ENCODE data around the gene DUSP6.

Gene DUSP6

DNA sequence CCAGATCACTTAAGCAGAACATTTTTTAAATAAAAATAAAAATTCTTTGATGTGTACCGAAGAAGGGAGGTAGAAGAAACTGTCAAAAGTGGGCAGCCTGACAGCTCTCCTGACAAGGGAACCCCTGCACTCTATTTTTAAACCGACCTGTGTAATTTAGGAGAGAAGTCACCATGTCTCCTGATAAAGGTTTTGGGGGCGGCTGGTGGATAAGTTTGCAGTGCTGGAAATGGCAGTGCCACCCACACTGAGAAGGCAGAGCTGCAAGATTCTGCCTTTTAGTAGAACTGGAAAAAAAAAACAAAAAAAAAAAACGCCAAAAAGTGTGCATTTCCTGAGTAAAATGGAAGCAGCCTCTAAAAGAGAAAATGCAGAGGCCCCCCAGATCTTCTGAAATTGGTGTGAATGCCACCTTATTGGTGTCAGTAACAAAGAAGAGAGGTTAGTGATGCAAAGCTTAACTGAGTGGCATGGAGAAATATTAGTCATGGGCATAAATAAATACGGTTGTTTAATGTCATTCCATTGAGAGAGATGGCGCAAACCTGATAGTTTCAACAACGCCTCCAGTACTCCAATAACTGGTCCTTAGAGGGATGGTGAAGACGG, 24.7 kb downstream of the DUSP6 start:
- no peak for DNase-seq

DNA sequence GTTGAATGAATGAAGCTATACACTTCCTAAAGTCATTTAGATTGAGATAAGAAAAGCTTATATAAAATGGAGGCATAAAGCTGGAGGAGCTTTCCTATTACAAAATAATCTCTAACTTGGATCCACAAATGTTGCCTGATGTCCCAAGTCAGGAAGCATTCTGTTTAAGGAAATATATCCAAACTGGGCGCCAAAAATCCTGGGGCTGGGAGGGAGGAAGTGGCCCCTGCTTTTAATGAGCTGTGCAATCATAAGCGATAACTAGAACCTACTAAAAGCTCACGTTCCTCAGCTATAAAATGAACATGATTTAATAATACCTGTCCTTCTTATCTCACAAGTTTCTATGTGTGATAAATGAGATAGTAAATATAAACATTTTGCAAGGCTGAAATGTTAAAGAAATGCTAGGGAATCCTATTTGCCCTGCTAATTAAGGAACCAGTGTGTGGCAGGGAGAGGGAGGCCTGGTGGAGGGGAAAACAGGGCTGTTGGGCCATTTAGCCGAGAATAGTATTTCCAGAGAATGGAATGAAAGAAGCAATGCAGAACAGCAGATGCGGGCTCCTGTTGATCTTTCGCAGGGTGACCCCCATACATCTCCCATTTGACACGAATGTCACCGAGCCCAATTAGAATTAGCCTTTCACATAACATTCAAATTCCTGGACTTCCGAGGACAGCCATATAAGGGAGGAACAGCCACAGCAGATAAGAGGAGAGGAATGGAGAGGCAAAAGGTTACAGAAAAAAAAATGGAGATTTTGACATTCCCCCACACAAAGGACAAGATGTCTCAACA, 25.9 kb downstream of the DUSP6 start:
- DNase-seq: no peak

DNA sequence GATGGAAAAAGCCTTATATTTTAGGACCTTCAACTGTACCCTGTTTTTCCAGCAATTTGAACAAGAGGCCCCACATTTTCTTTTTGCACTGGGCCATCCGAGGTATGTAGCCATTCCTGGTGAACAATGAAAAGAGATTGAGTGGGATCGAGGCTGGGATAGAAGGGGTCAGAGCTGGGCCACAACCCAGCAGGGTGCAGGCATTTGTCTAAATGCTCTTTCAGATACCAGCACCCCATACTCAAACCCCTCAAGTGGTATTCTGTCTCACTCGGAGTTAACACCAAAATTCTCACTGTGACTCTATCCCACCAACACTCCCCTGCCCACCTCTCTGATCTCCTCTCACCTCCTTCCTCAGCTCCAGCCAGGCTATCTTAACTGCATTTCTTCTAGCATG, 26.8 kb downstream of the DUSP6 start:
- DNase-seq: no peak

DNA sequence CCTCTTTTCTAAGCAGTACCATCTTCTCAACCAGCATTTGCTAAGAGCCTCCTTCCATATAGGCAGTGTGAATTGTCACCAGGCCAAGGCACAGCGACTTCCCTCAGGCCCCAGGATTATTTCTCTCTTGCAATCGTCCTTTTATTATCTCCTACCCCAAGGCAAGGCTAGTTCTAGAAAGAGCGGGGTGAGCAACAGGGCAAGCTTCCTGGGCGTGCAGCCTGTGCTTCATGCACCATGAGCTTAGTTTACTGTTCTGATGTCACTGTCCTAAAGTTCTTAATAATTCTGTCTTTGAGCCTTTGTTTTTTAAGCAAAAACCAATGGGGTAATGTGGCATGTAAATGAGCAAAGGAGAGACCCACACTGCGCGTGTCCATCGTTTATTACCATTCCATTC, 27.9 kb downstream of the DUSP6 start:
- DNase-seq: no peak

DNA sequence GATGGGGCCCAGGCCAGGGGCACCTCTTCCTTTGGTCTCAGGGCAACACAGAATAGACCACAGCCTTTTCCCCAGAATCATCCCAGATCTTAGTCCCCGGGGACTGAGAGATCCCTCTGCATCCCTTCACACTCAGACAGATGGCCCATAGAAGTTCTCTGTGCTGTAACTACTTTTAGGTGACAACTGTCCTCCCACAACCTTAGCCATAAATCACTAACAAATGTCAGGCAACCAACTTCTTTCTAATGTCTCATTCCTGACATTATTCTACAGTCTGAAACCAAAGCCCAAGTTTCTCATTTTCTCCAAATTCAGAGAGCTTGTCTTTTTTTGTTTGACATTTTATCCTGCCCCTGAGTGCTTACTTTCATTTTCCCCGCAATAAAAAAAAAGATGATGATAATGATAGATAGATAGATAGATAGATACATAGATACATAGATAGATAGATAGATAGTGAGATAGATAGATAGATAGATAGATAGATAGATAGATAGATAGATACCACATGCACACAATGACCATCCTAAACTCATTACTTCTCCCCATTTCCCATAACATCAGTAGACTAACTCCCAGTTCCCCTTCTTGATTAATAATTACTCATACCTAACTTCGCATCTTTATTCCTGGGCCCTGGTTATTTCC, 28.6 kb downstream of the DUSP6 start:
- no peak for DNase-seq

DNA sequence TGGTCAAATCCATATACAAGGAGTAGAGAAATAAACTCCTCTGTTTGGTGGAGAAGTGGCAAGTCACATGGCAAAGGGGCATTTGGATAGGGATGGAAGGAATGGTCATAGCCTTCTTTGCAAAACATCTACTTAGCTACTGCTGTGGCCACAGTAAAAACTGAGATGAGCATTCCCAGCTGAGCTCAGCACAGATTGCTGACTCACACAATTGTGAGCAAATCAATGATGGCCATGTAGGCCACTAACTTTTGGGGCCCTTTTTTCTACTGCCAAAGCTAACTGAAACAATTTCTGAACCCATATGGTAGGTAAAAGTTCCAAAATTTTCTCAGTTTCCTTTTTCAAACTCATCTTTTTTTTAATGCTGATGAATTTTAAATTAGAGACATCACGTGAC, 31.6 kb downstream of the DUSP6 start:
- no peak for DNase-seq

DNA sequence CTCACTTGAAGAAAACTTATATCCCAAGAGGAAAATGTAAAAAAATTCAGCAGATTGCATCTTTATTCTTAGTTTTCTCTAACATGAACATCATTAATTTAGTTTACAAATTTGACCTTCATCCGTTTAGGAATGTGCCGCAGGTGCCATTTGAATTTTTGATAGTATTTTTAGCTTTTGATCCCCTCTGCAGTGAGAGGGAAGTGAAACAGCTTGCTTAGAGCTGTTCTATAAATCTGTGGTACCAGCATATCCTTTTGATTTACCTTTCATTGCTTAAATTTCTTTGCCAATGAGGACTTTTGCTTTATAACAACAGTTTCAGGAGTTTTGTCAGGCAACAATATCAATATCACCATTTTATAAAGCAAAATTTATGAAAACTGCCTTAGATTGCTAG, 32.7 kb downstream of the DUSP6 start:
- no peak for DNase-seq

DNA sequence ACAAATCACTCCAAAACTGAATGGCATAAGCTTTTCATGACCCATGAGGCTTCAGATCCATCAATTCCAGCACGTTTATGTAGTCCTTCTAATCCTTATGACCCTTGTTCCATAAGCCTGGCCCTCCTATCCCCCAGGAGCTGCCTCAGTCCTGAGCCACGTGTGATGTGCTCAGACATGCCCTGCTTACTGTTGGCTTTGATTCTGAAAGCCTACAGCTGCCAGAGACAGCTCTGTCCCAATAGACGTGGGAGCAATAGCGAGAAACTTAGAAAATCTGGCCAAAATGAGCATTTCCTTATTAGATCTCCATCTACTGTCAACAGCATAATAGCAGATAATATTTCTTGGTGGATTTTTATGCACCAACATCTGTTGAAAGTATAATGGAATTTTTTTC, 33.2 kb downstream of the DUSP6 start:
- DNase-seq: no peak

DNA sequence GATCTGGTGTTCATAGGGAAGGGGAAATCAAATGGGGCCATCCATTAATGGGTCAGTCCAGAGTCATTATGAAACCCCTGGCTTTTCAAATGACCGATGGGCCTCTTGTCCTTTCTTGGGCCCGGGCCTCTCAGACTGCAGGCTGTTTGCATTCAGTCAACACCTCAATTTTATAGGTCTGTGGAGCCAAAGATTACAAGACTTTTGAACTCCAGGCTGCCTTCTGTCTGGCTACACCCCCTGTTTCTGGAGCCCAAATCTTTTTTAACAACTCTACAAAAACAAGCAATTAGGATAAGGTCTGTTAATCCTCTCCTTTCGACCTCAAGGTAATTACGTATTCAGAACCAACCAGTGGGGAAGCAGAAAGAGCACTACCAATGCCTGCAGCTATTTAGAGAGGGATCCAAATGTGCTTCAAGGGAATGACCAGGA, 35.6 kb downstream of the DUSP6 start:
- no peak for DNase-seq

DNA sequence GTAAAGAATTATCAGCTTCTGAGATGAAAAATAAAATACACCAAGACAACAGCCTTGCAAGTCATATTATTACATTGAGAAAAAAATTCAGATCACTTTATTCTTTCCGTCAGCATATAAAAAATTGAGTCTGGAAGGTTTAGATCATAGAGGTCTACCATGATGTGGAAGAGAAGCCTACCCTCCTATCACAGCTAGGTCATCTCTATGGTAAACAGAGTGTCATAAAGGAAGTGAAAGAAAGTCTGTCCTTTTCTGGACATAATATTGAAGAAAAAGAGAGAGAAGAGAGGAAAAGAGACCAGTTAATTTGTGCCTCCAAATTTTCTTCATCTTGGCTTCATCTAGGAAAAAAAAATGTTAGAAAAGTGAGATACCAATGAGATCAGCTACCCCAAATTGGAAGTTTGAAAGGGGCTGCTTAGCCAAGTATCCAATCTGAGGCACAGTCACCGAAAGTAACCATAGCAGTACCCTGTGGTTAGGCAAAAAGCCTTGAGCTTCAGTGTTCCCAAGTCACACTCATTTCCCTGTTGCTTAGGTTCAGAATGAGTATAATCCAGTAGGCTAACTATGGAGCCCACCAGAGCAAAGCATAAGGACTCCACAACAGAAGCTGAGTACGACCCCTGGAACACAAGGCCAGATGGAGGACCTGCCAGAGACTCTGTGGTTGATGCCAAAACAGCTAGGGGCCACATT, 38.1 kb downstream of the DUSP6 start:
- no peak for DNase-seq

DNA sequence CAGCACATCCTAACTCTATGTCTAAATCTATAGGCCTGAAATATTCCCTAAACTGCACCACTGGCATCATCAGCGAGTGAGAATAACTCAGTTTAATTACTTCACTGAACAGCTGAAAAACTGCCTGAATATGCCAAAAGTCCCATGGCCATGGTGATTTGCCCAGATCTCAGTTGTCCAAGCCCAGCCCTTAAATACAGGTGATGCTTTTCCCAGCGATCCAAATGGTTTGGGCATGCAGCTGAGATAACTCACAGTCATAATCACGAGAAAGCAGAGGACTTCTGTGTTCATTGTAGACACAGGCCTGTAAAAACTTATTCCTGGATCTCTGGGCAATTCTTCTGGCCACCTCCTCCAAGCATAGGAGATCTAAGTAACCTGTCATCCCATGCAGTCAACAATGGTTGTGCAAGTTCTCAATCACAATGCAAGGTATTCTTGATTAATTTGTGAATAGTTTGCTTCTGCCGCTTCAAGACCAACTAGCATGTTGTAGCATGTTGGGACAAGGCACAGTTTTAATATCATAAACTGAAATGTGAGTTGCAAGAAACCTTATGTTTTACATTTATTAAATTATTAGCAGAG, 40.5 kb downstream of the DUSP6 start:
- no peak for DNase-seq

DNA sequence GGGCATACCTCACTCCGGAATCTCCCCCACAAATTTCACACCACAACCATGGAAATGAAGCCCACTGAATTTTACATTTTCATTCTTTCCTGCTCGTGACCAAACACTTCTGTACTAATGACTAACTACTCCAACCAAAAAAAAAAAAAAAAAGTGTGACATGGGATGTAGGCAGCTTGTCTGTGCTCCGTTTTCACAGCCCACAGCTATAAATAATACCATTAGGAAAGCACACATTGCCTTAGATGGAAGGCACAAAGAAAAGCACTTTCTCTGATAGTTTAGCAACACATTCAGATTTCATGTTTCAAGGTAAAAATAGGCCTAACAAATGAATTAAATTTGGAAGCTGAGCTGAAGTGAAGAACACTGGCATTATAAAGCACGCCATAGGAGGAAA, 42.5 kb downstream of the DUSP6 start:
- no peak for DNase-seq

DNA sequence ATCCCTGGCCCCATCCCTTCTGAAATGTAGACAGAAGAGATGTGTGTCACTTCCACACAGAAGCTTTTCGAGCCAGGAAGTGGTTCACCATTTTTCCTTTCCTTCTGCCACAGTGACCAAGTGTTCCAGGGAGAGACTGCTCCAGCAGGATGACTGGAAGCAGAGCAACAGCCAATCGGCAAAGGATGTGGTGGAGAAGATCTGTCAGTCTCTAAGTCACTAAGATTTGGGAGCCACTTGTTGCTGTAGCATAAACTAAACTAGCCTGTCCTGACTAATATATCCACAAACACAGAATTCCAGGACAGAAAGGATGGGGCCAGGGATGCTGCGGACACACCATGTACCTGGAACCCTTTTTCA, 42.9 kb downstream of the DUSP6 start:
- DNase-seq: no peak

DNA sequence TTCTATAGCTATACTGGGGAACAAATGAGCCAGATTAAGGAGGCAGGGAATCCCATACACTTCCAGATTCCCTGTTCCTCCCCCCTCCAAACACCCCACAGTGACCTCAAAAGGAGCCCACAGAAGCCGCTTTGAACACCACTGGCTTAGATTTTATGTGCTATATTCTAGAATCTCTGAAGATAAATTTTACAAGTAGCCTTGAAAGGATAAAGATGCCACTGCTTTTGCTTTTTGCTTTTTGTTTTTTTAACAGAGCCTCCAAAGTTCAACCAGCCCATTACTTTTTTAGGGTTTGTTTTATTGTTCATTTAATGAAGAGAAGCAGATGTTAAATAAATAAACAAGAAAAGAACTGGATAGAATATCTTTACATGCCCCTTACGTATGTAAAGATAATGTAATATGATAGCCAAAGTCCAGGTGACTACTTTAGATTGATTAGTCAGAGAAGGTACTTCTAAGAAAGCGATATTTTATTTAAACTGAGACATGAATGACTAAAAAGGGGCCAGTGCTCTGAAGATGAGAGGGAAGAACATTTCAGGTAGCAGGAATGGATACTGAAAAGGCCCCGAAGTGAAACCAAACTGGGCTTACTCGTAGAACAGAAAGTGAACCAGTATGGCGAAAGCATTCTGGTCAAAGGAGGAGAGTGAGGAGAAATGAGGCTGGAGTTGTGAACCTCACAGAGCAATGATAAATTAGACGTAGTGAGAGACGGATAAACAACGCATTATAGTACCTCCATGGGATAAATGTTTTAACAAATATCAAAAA, 44.6 kb downstream of the DUSP6 start:
- no peak for DNase-seq

DNA sequence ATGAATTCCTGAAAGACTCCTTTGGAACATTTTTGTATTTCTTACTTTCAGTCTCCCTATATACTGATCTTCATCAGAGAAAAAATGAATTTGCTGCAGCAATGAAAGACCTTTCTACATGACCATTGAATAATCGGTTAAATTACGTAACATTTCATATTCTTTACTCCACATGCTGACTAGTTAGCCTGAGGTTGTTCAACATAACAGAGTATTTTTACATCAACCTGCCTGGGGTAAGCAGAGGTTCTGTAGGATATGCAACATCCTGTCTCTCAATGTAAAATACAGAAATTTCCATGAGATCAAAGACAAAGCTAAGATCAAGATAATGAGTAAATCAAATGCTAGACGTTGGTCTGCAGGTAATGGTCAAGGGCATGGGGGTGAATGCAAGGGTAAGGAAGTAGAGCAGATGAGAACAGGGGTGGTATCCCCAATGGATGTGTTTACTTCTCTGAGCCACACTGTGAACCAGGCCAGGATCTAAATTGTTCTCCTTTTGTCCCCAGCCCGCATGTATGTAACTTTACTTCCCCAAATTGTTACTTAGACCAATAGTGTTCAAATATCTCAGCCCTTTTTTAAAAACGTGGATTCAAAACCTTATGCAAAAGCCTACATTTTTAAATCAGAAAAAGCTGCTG, 45.4 kb downstream of the DUSP6 start:
- no peak for DNase-seq

DNA sequence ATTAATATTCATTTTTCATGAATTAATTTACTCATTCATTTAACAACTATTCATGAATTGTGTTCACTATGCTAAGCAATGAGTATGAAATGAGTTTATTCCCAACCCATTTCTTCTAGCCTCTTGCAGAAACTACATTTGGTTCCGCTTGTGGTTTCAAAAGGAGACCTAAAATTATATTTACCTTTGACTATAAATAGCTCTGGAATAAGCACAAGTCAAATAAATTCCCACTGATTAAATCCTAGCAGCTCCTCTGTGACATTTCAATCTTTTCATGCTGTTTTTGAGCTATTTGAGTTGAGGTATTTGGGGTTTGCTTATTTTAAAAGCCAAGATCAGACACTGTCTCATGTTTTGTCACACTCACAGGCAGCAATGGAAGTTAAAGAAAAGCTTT, 46.9 kb downstream of the DUSP6 start:
- DNase-seq: no peak

DNA sequence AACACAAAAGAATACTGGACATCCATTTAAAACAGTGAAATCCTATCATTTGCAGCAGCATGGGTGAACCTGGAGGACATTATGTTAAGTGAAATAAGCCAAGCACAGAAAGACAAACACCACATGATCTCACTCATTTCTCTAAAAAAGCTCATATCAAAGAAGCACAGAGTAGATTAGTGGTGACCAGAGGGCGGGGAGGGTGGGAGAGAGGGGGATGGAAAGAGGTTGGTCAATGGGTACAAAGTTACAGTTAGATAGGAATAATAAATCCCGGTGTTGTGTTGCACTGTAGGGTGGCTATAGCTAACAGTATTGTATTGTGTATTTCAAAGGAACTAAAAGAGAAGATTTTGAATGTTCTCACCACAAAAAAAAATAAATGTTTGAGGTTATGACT, 52.4 kb downstream of the DUSP6 start:
- DNase-seq: no peak

DNA sequence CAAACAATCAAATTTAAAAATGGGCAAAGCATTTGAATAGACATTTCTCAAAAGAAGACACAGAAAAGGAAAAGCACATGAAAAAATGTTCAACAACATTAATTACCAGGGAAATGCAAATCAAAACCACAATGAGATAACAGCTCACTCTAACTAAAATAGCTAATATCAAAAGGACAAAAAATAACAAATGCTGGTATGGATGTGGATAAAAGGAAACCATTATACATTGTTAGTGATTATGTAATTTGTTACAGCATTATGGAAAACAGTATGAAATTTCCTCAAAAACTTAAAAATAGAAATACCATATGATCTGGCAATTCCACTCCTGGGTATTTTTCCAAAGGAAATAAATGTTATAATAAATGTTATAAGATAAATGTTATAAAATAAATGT, 52.9 kb downstream of the DUSP6 start:
- DNase-seq: no peak

Measured in CD4-positive, alpha-beta T cell treated with Interleukin-10 for 1 hour (primary cell).